GM19351 (cell line): ENCODE measurements around the gene ZNF212.
"Not testable (repeated sequence)": the region's sequence is repeated elsewhere in the genome, so short reads cannot be mapped to it uniquely, and the experiment has no call there.

Experiments
- ATAC-seq: cut with Tn5 transposase; IDR thresholded peaks from one replicate; pipeline ENCODE4 v1.9.1; 2021; ENCODE audit warnings: mild to moderate bottlenecking, moderate library complexity; ENCODE audit not compliant: unreplicated experiment

The ZNF212 gene

DNA sequence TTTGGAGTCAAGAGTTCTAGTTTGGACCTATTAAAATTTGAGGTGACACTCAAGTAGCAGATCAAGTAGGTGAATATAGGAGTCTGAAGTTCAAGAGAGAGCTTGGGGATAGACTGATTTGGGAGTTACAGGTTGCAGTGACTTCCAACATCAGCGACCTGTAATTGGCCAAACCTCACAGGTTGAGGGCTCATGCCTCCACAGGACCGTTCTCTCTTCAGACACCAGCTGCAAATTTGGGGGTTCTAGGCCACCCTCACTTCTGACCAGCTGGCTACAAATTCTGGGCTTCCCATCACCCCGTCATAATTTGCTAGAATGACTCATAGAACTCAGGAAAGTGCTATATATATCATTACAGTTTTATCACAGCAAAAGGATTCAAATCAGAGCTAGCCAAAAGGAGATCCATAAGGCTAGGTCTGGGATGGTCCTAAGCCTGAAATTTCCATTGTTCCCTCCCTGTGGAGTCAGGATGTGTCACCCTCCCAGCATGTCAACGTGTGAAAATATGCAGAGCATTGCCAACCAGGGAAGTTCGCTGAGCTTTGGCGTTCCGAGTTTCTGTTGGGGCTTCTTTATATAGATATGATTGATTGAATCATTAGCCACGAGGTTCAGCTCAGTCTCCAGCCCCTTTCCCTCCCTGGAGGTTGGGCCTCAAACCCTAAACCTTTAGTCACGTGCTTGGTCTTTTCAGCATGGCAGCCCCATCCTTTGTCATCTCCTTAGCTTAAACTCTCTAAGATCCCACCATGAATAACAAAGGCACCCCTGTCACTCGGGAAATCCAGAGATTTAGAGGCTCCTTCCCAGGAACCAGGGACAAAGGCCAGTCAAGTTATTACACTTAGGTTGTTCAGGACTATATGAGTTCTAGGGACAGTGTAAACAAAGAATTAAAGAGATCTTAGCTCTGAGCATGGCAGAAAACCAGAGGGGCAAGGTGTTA, 20.7 kb upstream of the ZNF212 start:
- no peak for ATAC-seq

DNA sequence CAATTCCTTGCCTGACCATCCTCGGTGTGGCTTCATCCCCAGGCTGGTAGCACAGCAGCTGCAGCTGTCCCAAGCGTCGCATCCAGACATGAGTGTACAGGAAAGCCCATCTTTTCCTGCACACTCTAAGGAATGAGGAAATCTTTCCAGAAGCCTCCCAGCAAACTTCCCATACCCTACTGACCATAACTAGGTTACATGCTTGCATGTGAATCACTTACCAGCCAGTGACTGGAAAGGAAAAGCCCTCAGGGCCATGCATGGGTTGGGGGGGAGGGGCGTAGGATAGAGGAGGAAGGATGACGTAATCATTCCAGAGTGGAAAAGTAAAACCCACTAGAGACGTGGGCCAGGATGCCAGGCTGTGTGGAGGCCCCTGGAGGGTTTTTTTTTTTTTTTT, 18.9 kb upstream of the ZNF212 start:
- ATAC-seq: no peak

DNA sequence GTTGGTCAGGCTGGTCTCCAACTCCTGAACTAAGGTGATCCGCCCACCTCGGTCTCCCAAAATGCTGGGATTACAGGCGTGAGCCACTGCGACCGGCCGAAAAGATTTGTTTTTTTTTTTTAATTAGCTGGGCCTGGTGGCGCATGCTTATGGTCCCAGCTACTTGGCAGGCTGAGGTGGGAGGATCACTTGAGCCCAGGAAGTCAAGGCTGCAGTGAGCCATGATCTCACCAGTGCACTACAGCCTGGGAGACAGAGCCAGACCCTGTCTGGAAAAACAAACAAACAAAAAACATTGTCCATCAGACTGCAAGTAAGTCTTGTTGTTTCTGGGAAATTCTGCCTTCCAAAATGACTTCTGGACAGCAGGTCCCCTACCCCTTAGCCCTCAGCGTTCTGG, 16.3 kb upstream of the ZNF212 start:
- no peak for ATAC-seq

DNA sequence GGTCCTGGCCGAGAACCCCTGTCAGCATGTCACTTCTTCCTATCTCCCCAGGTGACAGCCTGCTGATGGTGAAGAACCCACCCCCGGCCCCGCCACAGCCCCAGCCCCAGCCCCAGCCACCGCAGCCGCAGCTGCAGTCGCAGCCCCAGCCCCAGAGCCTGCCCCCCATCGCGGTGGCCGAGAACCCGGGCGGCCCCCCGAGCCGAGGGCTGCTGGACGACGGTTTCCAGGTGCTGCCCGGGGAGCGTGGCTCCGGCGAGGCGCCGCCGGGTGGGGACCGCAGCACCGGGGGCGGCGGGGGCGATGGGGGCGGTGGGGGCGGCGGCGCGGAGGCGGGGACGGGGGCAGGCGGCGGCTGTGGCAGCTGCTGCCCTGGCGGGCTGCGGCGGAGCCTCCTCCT, 15.7 kb upstream of the ZNF212 start:
- no peak for ATAC-seq

DNA sequence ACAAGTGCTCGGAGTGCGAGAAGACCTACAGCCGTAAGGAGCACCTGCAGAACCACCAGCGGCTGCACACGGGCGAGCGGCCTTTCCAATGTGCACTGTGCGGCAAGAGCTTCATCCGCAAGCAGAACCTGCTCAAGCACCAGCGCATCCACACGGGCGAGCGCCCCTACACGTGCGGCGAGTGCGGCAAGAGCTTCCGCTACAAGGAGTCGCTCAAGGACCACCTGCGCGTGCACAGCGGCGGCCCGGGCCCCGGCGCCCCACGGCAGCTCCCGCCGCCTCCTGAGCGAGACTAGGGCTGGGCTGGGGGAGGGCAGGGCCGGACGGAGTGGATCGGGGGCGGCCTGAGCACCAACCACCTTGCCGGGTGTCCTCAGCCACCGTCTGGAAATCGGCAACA, 15.1 kb upstream of the ZNF212 start:
- no peak for ATAC-seq

DNA sequence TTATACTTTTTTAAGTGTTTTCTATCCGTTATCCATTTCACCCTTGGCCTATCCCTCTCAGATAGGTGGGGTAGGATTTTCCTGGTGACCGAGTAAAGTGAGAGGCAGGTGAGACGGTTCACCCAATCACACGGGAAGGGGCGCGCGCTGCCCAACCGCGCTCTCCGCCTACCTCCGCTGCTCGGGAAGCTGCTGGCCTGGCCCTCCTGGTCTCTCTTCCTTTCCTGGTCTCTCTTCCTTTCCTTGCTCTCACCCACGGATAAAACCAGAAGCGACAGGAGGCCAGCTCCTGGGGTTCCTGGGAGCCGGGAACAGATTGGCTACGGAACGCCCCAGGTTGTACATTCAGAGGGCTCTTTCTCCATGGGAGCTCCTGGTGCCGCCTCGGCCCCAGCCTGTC, 14.3 kb upstream of the ZNF212 start:
- no peak for ATAC-seq

DNA sequence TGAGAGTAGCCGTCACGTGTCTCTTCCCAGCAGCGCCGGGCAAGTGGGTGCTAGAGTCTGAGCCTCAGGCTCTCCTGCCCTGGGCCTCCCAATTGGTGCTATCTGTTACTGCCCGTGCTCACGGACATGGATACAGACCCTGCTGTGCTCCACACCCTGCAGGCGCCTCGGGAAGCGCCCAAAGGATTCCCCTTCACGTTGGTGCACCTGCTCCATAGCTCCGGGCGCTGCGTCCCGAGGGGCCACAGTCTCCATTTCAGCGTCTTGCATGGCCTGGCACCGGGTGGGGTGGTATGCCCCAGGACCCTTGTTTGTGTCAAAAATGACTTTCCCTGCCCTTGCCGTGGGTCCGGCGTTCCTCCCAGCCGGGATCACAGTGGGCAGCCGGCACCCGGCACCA, 13.8 kb upstream of the ZNF212 start:
- ATAC-seq: no peak

DNA sequence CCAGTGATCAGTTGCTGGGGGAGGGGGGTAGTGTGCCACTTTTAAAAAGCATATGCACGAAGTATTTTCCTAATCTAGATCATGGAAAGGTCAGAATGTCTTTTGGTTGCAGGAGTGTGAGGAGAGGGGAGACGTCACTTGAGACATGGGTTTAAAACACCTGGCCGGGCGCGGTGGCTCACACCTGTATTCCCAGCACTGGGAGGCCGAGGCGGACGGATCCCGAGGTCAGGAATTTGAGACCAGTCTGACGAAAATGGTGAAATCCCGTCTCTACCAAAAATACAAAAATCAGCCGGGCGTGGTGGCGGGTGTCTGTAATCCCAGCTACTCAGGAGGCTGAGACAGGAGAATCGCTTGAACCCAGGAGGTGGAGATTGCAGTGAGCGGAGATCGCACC, 13.1 kb upstream of the ZNF212 start:
- not testable (repeated sequence) for ATAC-seq

DNA sequence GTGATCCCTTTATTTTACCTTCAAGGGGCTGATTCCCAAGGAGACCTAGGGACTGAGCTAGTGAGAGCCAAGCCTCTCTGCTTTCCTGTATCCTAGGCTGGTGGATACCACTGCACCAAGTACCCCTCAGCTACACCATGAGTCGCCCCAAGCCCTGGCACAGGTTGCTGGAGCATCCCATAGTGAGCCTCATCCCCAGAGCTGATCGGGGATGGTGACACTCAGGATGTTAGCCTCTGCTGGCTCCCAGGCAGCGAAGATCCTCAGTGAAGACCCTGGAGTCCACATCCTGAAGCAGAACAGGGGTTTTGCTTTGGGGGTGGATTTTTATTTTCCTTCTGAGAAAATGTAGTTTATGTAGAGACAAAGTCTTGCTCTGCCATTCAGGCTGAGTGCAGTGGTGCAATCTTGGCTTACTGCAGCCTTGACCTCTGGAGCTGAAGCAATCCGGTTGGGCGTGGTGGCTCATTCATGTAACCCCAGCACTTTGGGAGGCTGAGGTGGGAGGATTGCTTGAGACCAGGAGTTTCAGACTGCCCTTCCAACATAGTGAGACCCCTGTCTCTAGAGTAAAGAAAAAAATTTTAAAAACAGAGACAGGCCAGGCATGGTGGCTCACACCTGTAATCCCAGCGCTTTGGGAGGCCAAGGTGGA, 12.5 kb upstream of the ZNF212 start:
- no peak for ATAC-seq

DNA sequence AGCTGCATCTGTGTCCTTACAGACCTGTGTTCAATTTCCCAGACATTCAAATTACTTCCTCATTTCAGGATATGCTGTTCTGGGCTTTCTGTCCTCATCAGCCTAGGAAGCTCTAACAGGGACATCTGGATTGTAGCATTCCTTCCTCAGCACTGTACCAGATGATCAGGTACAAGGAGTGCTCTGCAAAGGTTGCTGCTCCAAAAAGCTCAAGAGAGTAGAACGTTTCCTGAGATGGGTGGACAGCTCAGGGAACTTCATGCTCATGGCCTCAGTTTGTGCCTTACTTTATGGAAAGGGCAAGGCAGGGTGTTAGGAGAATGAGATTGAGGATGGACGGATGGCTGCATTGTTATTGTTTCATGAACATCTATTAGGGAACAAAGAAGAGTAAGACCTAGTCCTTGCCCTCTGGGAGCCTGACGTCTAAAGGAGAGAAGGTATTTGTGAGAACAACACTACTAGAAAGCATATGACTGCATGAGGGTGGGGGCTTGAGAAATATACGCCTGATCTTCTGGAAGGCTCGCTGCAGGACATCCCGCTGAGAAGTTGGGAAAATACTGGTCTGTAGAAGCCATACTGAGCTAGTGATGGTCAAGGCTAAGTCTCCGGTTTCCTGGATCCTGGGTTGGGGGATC, 10.5 kb upstream of the ZNF212 start:
- ATAC-seq: no peak

DNA sequence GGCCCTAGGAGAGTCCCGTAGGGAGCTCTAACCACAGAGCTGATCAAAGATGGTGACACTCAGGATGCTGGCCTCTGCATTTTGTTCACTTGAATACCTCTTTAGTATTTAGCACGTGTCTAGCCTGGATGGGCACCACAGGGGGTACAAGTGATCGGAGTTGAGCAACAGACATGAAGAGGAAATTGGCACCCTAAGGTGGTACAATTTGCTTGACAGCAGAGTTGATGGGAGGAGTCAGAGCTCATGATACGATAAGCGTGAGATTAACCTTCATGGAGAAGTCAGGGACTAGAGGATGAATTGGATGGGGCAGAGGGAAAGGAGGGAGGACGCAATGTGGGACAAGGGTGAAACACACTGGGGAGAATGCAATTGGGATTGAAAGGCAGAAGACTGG, 9.9 kb upstream of the ZNF212 start:
- ATAC-seq: no peak

DNA sequence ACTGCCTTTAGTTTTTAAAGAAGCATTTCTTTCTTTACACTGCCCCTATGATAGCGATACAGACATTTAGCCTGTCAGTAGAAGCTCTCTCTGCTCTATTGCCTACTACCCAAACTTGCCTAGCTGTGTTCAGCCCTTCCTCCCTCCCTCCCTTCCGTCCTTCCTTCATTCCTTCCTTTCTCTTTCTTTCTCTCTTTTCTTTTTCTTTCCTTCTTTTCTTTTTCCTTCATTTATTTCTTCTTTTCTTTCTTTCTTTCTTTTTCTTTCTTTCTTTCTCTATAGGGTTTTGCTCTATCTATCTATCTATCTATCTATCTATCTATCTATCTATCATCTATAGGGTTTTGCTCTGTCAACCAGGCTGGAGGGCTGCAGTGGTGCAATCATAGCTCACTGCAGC, 7.1 kb upstream of the ZNF212 start:
- no peak for ATAC-seq

DNA sequence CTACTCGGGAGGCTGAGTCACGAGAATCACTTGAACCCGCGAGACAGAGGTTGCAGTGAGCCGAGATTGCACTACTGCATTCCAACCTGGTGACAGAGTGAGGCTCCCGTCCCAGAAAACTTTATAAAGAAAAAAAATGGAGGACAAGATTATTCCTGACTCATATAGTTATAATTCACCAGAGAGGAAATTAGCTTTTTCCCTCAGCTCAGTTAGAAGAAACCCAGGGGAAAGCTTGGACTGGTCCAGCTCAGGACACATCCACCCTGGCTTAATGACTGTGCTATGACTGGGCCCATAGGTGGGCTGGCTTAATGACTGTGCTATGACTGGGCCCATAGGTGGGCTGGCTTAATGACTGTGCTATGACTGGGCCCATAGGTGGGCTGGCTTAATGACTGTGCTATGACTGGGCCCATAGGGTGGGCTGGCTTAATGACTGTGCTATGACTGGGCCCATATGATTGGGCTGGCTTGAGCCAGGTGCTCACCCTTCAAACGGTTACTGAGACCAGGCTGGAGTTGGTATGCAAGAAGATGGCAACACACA, 5.7 kb upstream of the ZNF212 start:
- ATAC-seq: not testable (repeated sequence)

DNA sequence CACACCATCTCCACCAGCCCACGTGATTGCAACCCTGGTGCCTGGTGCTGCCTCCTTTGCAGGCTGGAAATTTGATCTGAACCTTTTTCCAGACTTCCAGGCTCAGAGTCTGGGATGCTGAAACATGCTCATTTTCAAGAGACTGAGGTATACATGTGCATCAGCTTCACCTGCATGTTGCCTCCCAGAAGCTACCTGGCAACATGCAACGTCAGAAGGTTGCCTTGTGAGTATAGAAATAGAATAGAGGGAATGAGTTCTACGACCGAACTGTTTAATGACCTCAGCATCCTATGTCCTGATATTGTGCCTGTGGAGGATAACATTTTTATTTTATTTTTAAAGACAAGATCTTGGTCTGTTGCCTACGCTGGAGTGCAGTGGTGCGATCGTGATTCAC, 1.9 kb upstream of the ZNF212 start:
- no peak for ATAC-seq

DNA sequence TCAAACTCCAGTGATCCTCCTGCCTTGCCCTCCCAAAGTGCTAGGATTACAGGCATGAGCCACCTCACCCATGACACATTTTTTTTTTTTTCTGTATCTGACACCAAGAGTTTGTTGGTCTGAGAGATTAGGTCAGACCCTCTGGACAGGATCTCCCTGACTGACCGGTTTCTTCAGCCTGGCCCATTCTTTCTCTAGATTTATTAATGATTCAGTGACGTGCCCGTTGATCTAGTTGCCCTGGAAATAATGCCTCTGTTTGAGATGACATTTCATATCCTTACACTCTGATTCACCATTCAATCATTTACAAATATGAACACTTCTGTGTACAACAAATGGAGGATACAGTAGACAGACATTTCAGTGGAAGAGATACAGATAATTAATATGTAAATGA, 1.4 kb upstream of the ZNF212 start:
- ATAC-seq: no peak

DNA sequence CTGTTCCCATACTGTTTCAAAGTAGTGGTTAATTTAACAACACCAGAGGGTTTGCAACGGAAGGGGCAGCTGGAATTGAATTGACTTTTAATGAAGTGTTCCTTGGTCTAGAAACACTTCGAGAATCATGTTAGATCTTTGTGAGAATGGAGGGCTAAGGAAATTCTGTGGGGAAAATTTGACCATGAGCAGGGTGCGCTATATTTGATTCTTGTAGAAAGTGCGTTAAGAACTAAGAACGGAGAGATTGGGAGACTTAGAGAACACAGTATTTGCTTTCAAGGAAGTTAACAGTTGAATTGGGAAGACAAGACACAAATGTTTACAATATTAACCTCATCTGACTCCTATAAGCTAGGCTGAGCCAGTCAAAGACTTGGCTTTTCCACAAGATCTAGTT, 1.2 kb downstream of the ZNF212 start:
- ATAC-seq: no peak

DNA sequence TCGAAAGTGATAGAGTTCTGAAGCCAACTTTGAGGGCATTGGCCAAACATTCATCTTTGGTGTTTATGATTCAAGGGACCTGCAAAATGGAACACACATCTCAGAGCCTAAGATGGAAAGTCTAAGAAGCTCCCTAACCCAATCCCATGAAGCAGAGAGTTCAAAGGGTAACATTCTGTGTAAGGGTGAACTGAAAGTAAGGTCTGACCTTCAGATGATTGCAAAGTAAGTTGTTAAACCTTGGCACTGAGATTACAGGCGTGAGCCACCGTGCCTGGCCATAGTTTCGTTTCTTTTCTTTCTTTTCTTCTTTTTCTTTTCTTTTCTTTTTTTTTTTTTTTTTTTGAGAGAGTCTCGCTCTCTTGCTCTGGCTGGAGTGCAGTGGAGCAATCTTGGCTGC, 2.2 kb downstream of the ZNF212 start:
- no peak for ATAC-seq

DNA sequence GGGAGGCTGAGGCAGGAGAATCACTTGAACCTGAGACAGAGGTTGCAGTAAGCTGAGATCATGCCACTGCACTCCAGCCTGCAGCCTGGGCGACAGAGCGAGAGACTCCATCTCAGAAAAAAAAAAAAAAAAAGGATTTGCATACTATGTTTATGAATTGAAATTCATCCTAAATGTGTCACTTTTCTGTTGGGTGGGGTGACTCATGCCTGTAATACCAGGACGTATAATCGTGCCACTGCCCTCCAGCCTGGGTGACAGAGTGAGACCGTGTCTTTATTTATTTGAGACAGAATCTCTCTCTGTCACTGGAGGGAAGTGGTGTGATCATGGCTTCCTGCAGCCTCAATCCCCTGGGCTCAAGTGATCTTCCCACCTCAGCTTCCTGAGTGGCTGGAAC, 5.8 kb downstream of the ZNF212 start:
- no peak for ATAC-seq

DNA sequence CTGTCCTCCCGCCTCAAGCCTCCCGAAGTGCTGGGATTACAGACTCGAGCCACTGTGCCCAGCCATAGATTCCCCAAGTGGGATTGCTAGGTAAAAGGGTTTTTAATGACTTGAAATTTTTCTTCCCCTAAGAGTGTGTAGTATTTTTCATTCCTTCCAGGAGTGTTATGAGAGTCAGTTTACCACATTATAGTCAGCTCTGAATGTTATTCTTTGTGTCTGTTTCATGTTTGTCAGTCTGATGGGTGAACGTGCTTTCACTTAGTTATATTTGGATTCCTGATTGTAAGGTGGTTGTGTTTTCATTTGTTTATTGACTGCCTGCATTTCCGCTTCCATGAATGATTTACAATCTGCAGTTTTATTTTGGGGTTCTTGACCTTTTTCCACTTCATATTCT, 6.3 kb downstream of the ZNF212 start:
- no peak for ATAC-seq

DNA sequence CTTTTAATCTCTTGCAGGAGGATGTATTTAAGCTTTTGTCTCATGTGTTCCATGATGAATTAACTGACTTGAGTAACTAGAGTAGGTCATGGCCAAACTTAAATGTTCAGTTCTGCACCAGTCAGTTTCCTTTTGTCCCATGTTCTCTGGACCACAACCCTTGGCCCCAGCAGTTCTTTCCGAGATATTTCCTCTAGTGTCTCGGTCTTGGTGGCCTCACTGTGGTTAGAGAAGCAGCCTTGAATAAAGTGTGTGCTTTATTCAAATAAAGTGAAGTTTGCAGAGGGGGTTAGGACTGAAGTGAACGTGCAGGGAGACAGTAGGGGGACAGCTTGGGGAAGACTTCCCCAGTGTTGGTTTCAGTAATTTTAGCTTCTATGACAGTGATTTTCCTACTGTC, 9.3 kb downstream of the ZNF212 start:
- ATAC-seq: peak; percentile 60

DNA sequence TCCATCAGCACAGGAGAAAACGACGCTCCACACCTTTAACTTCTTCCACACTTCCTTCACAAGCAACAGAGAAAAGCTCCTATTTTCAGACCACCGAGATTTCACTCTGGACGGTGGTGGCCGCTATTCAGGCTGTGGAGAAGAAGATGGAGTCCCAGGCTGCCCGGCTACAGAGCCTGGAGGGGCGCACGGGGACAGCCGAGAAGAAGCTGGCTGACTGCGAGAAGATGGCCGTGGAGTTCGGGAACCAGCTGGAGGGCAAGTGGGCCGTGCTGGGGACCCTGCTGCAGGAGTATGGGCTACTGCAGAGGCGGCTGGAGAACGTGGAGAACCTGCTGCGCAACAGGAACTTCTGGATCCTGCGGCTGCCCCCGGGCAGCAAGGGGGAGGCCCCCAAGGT, 10.7 kb downstream of the ZNF212 start:
- not testable (repeated sequence) for ATAC-seq

DNA sequence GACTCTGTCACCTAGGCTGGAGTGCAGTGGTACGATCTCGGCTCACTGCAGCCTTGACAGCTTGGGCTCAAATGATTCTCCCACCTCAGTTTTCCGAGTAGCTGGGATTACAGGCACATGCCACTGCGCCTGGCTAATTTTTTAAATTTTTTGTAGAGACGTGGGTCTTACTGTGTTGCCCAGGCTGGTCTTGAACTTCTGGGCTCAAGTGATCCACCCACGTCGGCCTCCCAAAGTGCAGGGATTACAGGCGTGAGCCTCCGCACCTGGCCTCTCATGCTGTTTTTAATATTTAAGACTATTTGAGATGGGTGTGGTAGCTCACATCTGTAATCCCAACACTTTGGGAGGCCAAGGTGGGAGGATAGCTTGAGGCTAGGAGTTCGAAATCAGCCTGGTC, 12.1 kb downstream of the ZNF212 start:
- not testable (repeated sequence) for ATAC-seq
